ENCODE results near the gene ERC2. TPM values are rescaled to one million over a fixed set of nuclear protein-coding genes. Genes with fewer than 3 reads are reported as not detected.

ERC2 gene
- total and polyA plus RNA-seq, 9 donors = 1.2 to 9.4 (median 5.4) TPM

- intact Hi-C loops (cut with DNase I) = no loop called here
- H3K27ac ChIP-seq = no peak overlapping the region
- WGBS, 3 donors = 70 to 75% (median 73%) methylated on average over 4 of the region's 4 CpGs
- no peaks in the 10 kb centered on the region for H3K36me3 ChIP-seq
- no peak overlapping the region for H3K4me3 ChIP-seq
- no peaks in the 10 kb centered on the region for H3K27me3 ChIP-seq
- H3K4me1 ChIP-seq (ENCODE audit: insufficient read depth) = peaks cover 2% of the 10 kb centered on the region
- DNase-seq = no peak
- TF ChIP-seq POLR2A (IDR thresholded peaks at IDR 0.05) (no peak), EP300 (IDR thresholded peaks at IDR 0.05) (no peak), CTCF (IDR thresholded peaks at IDR 0.05) (no peak)
- no peaks in the 10 kb centered on the region for H3K9me3 ChIP-seq
Measured at GRCh38 chr3:56368846-56369245, 99.4 kb downstream of the ERC2 start.

DNA sequence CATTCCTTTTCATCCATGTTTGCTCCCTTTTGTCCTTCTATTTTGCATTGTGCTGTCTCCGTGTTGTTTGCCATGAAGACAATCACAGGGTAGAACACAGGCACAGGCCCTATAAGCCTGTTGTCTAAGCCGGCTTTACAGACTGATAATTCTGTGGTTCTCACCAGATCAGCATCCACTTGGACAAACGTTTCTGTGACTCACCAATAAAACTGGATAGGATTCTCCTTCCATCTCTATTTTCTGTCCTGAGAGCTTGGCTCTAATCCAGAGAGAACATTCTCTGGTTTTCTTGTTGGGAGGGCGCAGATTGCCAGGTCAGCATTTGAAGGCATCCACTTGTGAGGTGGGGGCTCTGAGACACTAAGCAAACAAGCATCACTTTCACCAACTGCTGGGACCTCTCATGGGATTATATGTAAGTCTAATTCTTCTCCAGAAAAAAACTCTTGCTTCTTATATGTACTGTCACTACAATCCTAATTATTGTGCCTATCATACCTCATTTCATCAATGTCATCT lies 101.6 kb downstream of the ERC2 start:
- WGBS, 3 donors = 61 to 69% (median 62%) methylated on average over 4 of the region's 4 CpGs
- no peak overlapping the region for H3K27ac ChIP-seq
- no peaks in the 10 kb centered on the region for H3K27me3 ChIP-seq
- no peak overlapping the region for H3K4me3 ChIP-seq
- no peaks in the 10 kb centered on the region for H3K36me3 ChIP-seq
- intact Hi-C loops (cut with DNase I) = no loop called here
- TF ChIP-seq EP300 (IDR thresholded peaks at IDR 0.05) = no peak
- no peak for TF ChIP-seq POLR2A (IDR thresholded peaks at IDR 0.05)
- TF ChIP-seq CTCF (IDR thresholded peaks at IDR 0.05) = no peak
- H3K9me3 ChIP-seq = no peaks in the 10 kb centered on the region
- H3K4me1 ChIP-seq (ENCODE audit: insufficient read depth) = no peaks in the 10 kb centered on the region
- DNase-seq = no peak

- Histone ChIP-seq H3K36me3 (no peaks in the 10 kb centered on the region), H3K27me3 (no peaks in the 10 kb centered on the region), H3K4me1 (ENCODE audit: insufficient read depth) (no peaks in the 10 kb centered on the region), H3K9me3 (no peaks in the 10 kb centered on the region), H3K4me3 (no peak overlapping the region), H3K27ac (no peak overlapping the region)
- WGBS, 3 donors = 50 to 69% (median 57%) methylated on average over 4 of the region's 4 CpGs
- intact Hi-C loops (cut with DNase I) = no loop called here
- TF ChIP-seq POLR2A (IDR thresholded peaks at IDR 0.05) = no peak
- no peak for DNase-seq
Measured at GRCh38 chr3:56365905-56366640, 102.2 kb downstream of the ERC2 start.

DNA sequence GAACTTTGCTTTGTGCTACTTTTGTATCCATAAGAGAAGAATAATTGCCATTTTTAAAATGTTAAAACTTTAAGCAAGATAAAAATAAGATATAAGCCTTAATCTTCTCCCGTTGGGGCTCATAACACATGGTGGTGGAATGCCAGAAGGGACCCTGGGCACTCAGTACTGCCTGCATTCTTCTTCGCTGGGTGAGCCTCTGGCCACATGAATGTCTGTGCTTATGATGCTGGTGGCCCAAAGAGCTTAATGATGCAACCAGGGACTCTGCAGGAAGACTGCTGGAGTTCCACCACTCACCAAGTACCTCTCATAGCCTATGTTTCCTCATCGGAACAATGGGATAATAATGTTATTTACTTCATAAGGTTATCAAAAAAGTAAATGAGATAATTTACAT lies 103.6 kb downstream of the ERC2 start:
- TF ChIP-seq EP300 (IDR thresholded peaks at IDR 0.05) (no peak), CTCF (IDR thresholded peaks at IDR 0.05) (no peak), POLR2A (IDR thresholded peaks at IDR 0.05) (no peak)
- H3K36me3 ChIP-seq = no peaks in the 10 kb centered on the region
- H3K9me3 ChIP-seq = no peaks in the 10 kb centered on the region
- no peak for DNase-seq
- intact Hi-C loops (cut with DNase I) = no loop called here
- H3K4me1 ChIP-seq (ENCODE audit: insufficient read depth) = no peaks in the 10 kb centered on the region
- no peak overlapping the region for H3K27ac ChIP-seq
- no peaks in the 10 kb centered on the region for H3K27me3 ChIP-seq
- 80 to 87% (median 81%) methylated on average over 3 of the region's 3 CpGs for WGBS, 3 donors
- no peak overlapping the region for H3K4me3 ChIP-seq

- Histone ChIP-seq H3K27me3 (no peaks in the 10 kb centered on the region), H3K36me3 (no peaks in the 10 kb centered on the region), H3K9me3 (no peaks in the 10 kb centered on the region), H3K4me1 (ENCODE audit: insufficient read depth) (no peaks in the 10 kb centered on the region), H3K27ac (no peak overlapping the region), H3K4me3 (no peak overlapping the region)
- 25 to 50% (median 38%) methylated on average over 1 of the region's 1 CpG for WGBS, 3 donors
- TF ChIP-seq EP300 (IDR thresholded peaks at IDR 0.05) = no peak
- no peak for TF ChIP-seq CTCF (IDR thresholded peaks at IDR 0.05)
- no peak for TF ChIP-seq POLR2A (IDR thresholded peaks at IDR 0.05)
- intact Hi-C loops (cut with DNase I) = no loop called here
- DNase-seq = no peak
Measured at GRCh38 chr3:56363720-56364119, 104.5 kb downstream of the ERC2 start.

Data from ovary (tissue), 9 donors.